NB4 (cell line): ENCODE data around the gene TUBGCP5.

Source experiments
- CTCF ChIP-seq: IDR thresholded peaks from one replicate; pipeline ENCODE4 v1.5.1; 2012; ENCODE audit warnings: low read depth, low read length
- POLR2A ChIP-seq: IDR thresholded peaks from 2 replicates; pipeline ENCODE4 v1.6.1; 2011; ENCODE audit warnings: mild to moderate bottlenecking; ENCODE audit not compliant: insufficient read length; ENCODE audit errors: extremely low read depth

- no peak for TF ChIP-seq CTCF
- no peak for TF ChIP-seq POLR2A
Measured at GRCh38 chr15:23013681-23014080, 25.7 kb downstream of the TUBGCP5 start.
